Measurements from ENCODE around the gene ZNF687.
A peak's percentile ranks its signal among the peaks of the same experiment; 100 is the strongest.

ZNF687 gene

DNA sequence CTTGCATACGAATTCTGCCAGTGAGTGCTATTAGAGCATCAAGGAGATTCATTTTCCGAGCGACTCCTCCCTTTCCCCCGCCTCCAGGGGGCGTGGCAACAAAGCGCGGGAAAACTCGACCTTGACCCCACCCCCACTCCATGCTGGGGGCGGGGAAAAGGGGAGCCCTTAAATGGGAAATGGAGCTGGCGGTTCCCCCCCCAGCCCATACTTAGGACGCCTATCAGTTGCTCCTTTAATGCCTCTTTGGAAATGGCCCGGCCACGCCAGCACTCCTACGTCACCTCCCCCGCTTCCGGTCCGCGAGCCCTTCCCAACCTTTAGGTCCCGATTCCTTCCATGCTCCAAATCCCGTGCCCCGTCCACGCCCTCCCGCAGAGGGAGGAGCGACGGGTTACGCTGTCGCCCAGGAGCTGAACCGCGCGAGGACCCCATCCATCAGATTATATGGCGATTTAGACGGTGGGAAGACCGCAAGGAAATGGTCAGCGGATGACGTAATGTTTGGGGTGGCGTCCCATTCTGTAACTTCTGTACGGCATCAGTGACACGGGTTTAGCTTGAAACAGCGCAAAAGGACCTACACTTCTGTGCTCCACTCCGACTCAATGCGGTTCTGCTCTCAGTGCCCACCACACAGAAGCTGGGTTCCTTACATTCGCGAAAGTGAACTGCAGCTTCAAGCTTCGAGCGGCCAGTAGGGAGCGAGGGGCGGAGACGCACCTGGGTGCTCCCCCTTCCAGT is 702 bp upstream of the ZNF687 start:
- DNase-seq = peak; percentile 97

DNA sequence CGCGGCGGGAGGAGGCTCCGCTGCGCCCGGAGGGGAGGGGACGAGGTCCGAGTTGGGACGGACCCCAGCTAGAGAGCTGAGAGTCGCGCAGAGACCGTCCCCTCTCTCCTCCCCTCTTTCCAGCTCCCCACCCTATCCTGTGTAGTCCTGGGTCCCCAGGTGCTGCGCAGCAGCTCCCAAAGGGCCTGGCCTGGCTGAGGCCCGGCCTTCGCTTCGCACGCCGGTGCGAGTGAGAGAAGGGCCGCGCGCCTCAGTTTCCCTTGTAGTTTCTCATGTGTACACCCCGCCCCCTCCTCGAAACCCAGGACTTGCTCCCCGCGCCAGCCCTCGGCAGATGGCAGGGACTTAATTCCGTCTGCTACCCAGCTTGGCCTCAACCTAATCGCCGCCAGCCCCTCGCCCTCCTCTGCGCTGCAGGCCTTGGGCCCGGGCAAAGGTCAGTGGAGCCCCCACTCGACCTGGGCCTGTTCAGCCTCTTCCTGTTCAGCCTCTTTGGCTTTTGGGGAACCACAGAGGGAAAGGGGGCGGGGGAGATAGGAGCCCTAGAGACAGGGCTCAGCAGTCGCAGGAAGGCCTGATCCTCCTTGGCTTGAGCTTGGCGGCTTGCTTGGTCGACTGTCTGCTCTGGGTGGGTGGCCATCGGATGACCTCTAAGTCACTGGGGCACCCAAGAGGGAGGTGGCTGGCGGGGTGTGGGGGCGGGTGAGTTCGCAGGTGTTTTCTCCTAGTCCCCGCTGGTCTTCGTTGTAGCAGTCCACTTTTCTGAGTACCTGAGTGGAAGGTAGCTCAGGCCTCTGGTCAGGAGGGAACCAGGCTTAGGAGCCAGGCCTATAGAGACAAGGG is 1.0 kb downstream of the ZNF687 start:
- DNase-seq = no peak

DNA sequence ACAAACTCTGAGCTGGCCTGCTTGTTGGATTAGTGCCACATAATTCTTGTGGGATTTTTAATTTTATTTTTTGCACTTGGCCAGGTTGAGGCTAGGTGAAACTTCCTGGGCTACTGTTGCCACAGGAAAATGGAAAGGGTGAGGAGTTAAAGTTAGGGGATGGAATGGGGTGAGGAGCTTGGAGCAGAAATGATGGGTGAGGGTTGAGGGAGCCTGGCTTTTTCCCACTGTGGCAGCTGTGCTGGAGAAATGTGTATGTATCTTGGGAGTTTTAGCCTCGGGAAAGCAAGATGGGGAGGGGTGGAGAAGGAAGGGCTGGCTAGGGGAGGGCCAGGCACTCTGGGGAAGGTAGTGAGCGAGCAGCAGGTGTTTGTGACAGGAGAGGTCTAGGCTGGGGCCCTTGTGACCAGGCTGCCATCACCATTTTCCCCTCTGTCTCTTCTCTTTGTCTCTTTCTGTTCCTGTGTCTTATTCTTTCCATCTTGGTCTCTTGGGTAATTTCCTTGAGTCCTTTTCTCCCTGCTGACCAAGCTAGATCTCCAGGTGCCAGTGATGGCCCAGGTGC is 2.0 kb downstream of the ZNF687 start:
- no peak for DNase-seq

GRCh38 chr1:151286619-151287340 is 4.7 kb downstream of the ZNF687 start:
- DNase-seq = no peak

DNA sequence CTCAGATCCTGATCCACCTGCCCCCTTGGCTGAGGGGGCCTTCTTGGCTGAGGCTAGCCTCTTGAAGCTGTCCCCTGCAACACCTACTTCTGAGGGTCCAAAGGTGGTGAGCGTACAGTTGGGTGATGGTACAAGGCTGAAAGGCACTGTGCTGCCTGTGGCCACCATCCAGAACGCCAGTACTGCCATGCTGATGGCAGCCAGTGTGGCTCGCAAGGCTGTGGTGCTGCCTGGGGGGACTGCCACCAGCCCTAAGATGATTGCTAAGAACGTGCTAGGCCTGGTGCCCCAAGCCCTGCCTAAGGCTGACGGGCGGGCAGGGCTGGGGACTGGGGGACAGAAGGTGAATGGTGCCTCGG is 5.2 kb downstream of the ZNF687 start:
- no peak for DNase-seq

- no peak for DNase-seq
Measured at GRCh38 chr1:151287767-151288500, 5.8 kb downstream of the ZNF687 start.

DNA sequence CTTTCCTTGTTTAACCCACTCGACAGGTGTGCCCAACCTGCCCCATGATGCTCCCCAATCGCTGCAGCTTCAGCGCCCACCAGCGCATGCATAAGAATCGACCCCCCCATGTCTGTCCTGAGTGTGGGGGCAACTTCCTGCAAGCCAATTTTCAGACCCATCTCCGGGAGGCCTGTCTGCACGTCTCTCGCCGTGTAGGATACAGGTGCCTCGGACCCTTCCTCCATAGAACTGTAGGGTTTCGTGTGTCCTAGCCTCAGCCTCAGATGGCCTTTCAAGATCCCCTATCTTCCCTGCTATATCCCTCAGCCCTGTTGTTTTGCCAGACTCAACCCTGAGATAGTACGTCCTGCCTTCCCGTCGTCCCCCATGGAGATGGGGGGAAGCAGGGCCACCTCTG is 6.4 kb downstream of the ZNF687 start:
- DNase-seq = no peak

DNA sequence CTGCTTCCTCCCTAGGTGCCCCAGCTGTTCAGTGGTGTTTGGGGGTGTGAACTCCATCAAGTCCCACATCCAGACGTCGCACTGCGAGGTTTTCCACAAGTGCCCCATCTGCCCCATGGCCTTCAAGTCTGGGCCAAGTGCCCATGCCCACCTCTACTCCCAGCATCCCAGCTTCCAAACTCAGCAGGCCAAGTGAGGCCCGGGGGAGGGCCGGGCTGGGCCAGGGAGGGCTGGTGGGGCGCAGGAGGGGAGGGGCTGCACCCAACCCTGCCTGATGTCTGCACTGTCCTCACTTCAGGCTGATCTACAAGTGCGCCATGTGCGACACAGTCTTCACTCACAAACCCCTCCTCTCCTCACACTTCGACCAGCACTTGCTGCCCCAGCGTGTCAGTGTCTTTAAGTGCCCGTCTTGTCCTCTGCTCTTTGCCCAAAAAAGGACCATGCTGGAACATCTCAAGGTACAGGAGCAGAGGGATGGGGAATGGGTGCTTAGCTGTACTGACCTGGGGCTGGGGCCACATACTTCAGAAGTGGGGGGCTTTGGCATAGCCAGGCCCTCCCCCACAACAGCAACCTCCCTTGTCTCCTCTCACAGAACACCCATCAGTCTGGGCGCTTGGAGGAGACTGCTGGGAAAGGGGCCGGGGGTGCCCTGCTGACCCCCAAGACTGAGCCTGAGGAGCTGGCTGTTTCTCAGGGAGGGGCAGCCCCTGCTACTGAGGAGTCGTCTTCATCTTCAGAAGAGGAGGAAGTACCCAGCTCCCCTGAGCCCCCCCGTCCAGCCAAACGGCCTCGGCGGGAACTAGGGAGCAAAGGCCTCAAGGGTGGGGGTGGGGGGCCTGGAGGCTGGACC is 7.2 kb downstream of the ZNF687 start:
- no peak for DNase-seq

- DNase-seq = no peak
Measured at GRCh38 chr1:151289991-151290708, 8.1 kb downstream of the ZNF687 start.

GRCh38 chr1:151290709-151291303 is 8.7 kb downstream of the ZNF687 start:
- no peak for DNase-seq

DNA sequence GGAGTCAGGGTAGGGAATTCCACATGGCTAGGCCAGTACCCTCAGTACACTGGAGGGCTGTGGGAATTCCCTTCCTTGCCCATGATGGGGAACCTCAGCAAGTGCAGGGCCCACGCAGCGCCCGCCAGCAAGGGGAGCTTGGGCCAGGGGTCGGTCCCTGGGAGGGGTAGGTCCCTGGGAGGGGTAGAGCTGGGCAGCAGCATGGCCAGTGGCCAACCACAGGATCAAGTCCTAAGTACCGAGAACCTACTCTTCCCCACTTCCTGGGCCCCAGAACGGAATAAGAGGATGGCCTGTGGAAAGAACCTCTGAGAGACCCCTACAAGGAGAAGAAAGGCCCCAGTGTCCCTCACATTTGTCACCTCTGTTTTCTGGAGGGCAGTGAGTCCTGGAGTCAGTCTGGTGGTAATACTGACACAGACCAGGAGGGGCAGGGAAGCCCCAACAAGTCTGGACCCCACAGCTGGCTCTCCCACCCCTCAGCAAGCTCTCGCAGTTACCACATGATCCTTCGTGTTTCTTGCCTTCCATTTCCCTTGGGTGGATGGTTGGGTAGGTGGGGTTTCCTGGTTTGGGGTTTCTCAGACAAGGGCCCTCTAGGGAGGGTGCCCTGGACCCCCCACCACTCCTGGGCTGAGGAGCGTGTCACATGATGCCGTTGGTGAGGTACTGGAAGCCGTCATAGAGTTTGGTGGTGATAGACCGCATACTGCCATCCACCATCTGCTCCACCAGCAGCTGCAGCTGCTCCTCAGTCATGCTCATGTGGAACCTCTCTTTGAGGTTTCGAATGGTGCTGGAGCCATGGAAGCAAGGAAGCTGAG is 10.3 kb downstream of the ZNF687 start:
- no peak for DNase-seq

GRCh38 chr1:151293093-151293492 is 11.0 kb downstream of the ZNF687 start:
- DNase-seq = no peak

DNA sequence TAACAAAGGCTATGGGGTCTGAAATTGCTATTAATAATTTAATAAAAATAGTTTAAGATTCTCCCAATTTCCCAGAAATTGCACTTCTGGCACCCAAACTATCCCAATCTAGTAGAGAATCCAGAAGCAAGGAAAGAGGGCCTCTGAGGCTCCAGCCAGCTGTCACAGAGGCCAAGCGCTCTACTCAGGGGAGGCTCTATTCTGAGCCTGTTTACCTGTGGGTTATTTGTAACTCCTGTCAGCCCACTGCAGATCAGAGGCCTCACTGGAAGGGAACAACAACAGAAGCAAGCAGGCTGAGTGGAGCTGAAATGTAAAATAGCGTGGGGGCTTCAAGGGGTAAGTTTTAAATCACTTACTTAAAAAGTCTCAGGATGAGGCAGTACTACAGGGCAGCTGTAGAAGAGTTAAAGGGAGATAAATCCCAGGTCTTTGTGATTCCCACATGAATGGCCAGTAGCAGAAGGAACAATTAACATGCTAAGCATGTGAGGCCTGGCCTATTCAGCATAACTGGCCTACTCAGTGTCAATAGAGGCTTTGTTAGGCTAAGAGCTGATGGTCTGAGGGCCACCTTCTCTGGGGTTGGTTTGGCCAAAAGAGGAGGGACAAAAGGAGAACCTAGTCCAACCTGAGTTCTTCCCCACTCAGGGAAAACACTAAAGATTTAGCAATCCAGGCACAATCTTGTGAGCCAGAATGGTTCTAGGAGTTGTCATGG is 12.8 kb downstream of the ZNF687 start:
- no peak for DNase-seq

- no peak for DNase-seq
Measured at GRCh38 chr1:151309811-151310323, 27.8 kb downstream of the ZNF687 start.

- no peak for DNase-seq
Measured at GRCh38 chr1:151311011-151311410, 28.9 kb downstream of the ZNF687 start.

DNA sequence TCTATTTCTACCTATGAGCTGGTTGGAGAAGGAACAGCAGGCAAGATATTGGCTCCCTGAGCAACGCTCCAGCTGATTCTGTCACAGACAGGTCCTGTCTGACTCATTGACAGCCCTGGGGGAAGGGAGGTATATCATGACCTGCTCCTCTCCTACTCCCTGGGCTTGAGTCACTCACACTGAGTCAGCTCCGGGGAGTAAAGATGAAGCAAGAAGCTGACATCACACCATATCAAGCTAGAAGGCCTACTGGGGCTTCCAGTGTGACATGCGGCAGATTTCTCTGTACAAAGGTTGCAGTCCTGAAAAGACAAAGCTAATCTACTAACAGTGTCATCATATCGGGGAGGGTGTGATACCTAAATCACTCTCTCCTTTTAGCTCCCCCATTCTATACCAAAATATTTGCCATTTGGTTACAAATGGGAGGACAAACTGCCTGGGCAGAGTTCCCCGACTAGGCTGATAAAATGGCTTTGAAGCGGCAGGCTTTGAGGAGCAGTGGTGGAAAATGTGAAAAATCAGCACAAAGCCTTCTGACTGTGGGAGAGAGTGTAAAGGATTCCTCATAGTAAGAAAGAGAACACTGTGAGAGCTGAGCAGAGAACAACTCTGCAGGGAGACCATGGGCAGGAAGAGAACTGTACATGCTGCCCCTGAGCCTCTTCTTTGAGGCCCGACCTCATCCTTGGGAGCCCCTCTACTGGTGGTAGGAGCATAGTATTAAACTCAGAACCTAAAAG is 29.7 kb downstream of the ZNF687 start:
- no peak for DNase-seq

- no peak for DNase-seq
Measured at GRCh38 chr1:151312411-151312810, 30.3 kb downstream of the ZNF687 start.

DNA sequence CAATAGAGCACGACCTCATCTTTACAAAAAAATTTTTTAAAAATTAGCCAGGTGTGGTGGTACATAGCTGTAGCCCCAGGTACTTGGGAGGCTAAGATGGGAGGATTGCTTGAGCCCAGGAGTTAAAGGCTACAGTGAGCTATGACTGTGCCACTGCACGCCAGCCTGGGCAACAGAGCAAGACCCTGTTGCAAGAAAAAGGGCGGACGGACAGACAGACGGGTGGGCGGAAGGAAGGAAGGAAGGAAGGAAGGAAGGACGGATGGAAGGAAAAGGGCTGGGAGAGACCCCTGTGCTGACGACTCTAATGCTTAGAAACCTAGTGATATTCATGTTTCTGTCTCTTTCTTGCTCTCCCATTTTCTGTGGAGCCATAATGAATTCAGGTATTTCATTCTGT is 30.7 kb downstream of the ZNF687 start:
- DNase-seq = no peak

Measured in DMS79 (cell line).